ENCODE data around the gene NFATC2. TPM values are rescaled to one million over a fixed set of nuclear protein-coding genes. Genes with fewer than 3 reads are reported as not detected.

Gene NFATC2
- total and polyA plus RNA-seq, 2 of the 4 experiments (the other 2 are of a cell fraction): 0.18 to 0.38 TPM

GRCh38 chr20:51403466-51404220 lies 138.9 kb downstream of the NFATC2 start:
- Histone ChIP-seq H3K27ac (ENCODE audit: insufficient read depth, low read length) (no peak overlapping the region), H3K9ac (ENCODE audit: low read depth, low read length) (no peak overlapping the region), H3K18ac (ENCODE audit: low read depth, low read length) (no peak overlapping the region), H2AFZ (replicated peaks; ENCODE audit: low read length, poor library complexity) (no peak overlapping the region), H3K4me2 (ENCODE audit: low read depth, low read length) (no peak overlapping the region), H3K36me3 (ENCODE audit: control insufficient read depth, insufficient read depth, low read length) (no peaks in the 10 kb centered on the region), H2AK5ac (ENCODE audit: low read depth, low read length) (no peak overlapping the region), H2BK5ac (ENCODE audit: low read depth, low read length, poor library complexity, severe bottlenecking) (no peak overlapping the region), H3K14ac (replicated peaks; ENCODE audit: low read depth, low read length) (no peak overlapping the region), H3K9me1 (ENCODE audit: insufficient read depth, low read length) (peaks cover 17% of the 10 kb centered on the region; the same call in 1 of the 2 replicates), H2BK120ac (ENCODE audit: low read depth, low read length) (no peak overlapping the region), H2BK15ac (ENCODE audit: low read depth, low read length) (no peak overlapping the region), H3K23ac (ENCODE audit: low read depth, low read length) (no peak overlapping the region), H4K20me1 (ENCODE audit: insufficient read depth, low read length) (no peaks in the 10 kb centered on the region), H3K4me1 (ENCODE audit: control insufficient read depth, insufficient read depth, low read length) (peaks cover 3% of the 10 kb centered on the region), H4K8ac (ENCODE audit: low read depth in 2 of 2, low read length in 2 of 2) (no peak overlapping the region), H3K4ac (ENCODE audit: low read depth, low read length) (no peak overlapping the region), H2AK9ac (replicated peaks; ENCODE audit: low read depth, low read length, poor library complexity) (no peak overlapping the region), H2BK20ac (ENCODE audit: low read depth, low read length) (no peak overlapping the region), H4K91ac (ENCODE audit: insufficient read depth, low read depth, low read length) (no peak overlapping the region), H3K79me1 (ENCODE audit: low read depth in 1 of 2, low read length in 2 of 2) (no peaks in the 10 kb centered on the region), H3K27me3 (ENCODE audit: control insufficient read depth, insufficient read depth, low read length) (no peaks in the 10 kb centered on the region), H3K56ac (ENCODE audit: extremely low read depth, insufficient read depth, low read length) (no peak overlapping the region), H4K5ac (ENCODE audit: low read depth, low read length) (no peak overlapping the region), H3K9me3 (ENCODE audit: control insufficient read depth, insufficient read depth, low read length) (no peaks in the 10 kb centered on the region), H3K4me3 (ENCODE audit: insufficient read depth, low read depth, low read length) (no peak overlapping the region)
- no TSS peak for BruUV-seq (replicated peaks)
- in situ Hi-C loops (cut with MboI; ENCODE audit: low sequenced_read_pairs) (no loop called here), intact Hi-C loops (cut with micrococcal nuclease) (loop anchor here (5.0 kb wide), 1 partner anchor 479 kb away; no protein-coding TSS in a partner anchor), dilution Hi-C loops (cut with HindIII; ENCODE audit: low sequenced_read_pairs, unreplicated experiment) (loop anchor here (25.0 kb wide), 1 partner anchor 184 kb away; no protein-coding TSS in a partner anchor)
- ATAC-seq (ENCODE audit: low read depth) (no peak), DNase-seq (no peak)
- WGBS, 2 experiments (ENCODE audit: extremely low coverage in 2 of 2, insufficient read length in 1 of 2): 89% methylated on average over 5 of the region's 9 CpGs; no CpG with 5 or more reads in 1 of the 2 experiments
- CTCF ChIA-PET: interaction anchor here (0.9 kb wide), 1 partner anchor 18 kb away, joined by 3 read pairs; no protein-coding TSS in a partner anchor
- POLR2A ChIA-PET (ENCODE audit: unreplicated experiment): no interaction called here
- TF ChIP-seq MAZ (IDR thresholded peaks at IDR 0.05; ENCODE audit: borderline replicate concordance, low read depth, low read length) (no peak), RAD21 (IDR thresholded peaks at IDR 0.05; ENCODE audit: low read length) (no peak), CEBPB (IDR thresholded peaks at IDR 0.05; ENCODE audit: low read depth, low read length) (no peak), ELK1 (IDR thresholded peaks at IDR 0.05; ENCODE audit: borderline replicate concordance, low read depth, low read length) (no peak), FOS (IDR thresholded peaks at IDR 0.05; ENCODE audit: low read depth, low read length) (no peak), BHLHE40 (IDR thresholded peaks at IDR 0.05; ENCODE audit: low read depth, low read length) (no peak), MAFK (IDR thresholded peaks at IDR 0.05; ENCODE audit: low read depth, low read length) (no peak), RCOR1 (IDR thresholded peaks at IDR 0.05; ENCODE audit: insufficient replicate concordance, low read length) (no peak), RFX5 (IDR thresholded peaks at IDR 0.05; ENCODE audit: low read depth, low read length) (no peak)

All from IMR-90 (cell line).